Dendritic cell treated with granulocyte-macrophage colony-stimulating factor and Interleukin-4, amounts not matched to agents 40 ng/mL and 50 ng/mL, for 4 days (primary cell): ENCODE data around the gene IDH3B.
"Not testable (repeated sequence)": the region's sequence is repeated elsewhere in the genome, so short reads cannot be mapped to it uniquely, and the experiment has no call there.

ENCODE experiments used
- H3K27ac Mint-ChIP-seq: one replicate; pipeline ENCODE4 v1.8.0; 2022; ENCODE audit warnings: mild to moderate bottlenecking, mixed read lengths
- H3K27me3 Mint-ChIP-seq: one replicate; pipeline ENCODE4 v1.8.0; 2022; ENCODE audit warnings: mild to moderate bottlenecking, mixed read lengths
- H3K36me3 Mint-ChIP-seq: one replicate; pipeline ENCODE4 v1.8.0; 2022; ENCODE audit warnings: low read depth, mixed read lengths
- H3K4me1 Mint-ChIP-seq: one replicate; pipeline ENCODE4 v1.8.0; 2022; ENCODE audit warnings: low read depth, mixed read lengths
- H3K4me3 Mint-ChIP-seq: one replicate; pipeline ENCODE4 v1.8.0; 2022; ENCODE audit warnings: mild to moderate bottlenecking, moderate library complexity, mixed read lengths
- H3K9me3 Mint-ChIP-seq: one replicate; pipeline ENCODE4 v1.8.0; 2022; ENCODE audit warnings: mixed read lengths
- intact Hi-C: fragments of 100-400 bp; cut with micrococcal nuclease; formaldehyde crosslinking; loops from one replicate; pipeline ENCODE4 v1.15.0; 2022

IDH3B gene

DNA sequence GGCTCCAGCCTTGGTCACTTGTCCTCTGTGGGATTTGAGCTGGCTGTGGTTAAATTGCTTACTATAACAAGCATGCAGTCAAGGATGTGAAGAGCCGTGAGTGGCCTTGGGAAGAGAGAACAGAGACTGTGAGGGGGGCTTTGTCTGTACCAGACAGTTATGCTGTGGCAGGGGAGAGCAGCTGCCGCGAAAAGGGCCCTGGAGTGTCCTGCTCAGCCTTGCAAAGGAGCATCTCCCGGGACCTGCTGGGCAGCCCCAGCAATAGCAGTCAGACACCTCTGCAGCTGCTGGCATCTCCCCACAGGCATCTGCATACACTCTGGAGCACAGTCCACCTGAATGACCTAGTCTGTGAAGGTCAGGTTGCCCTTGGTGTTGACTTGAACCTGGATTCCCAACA, 34.9 kb upstream of the IDH3B start:
- no peaks in the 10 kb centered on the region for H3K36me3 Mint-ChIP-seq
- no peaks in the 10 kb centered on the region for H3K9me3 Mint-ChIP-seq
- no peak overlapping the region for H3K4me3 Mint-ChIP-seq
- no peaks in the 10 kb centered on the region for H3K4me1 Mint-ChIP-seq
- H3K27me3 Mint-ChIP-seq = peaks cover 65% of the 10 kb centered on the region
- no peak overlapping the region for H3K27ac Mint-ChIP-seq
- intact Hi-C loops = loop anchor here (10.0 kb wide), 1 partner anchor 166 kb away; no protein-coding TSS in a partner anchor

DNA sequence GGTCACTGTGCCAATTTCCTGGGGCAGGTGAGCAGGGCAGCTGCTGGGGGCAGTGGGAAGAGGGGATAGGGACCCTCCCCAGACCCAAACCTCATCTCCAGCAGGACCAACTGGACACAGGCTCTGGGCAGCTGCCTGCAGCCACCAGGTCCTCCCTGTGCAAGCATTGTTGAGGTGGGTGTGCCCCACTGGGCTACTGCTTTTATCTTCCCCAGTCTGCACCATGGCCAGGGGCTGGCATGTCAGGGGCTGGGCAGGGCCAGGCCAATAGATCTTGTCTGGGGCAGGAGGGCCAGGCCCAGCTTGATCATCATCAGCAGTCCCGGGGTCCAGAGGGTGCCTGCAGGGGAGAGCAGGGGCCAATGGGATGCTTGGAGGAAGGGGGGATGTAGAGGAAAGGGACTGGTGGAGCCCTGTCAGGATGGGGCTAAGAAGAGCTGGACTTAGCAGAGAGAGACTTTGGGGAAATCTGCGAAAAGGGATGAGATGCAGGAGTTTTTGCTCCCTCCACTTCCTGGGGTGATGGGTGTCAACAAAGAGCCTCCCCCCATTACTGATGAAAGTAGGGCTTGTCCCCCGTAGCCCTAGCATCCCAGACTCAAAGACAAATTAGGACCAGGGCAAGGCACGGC, 34.3 kb upstream of the IDH3B start:
- intact Hi-C loops = loop anchor here (10.0 kb wide), 1 partner anchor 166 kb away; no protein-coding TSS in a partner anchor
- Mint-ChIP-seq H3K27me3 (peaks cover 71% of the 10 kb centered on the region), H3K36me3 (no peaks in the 10 kb centered on the region), H3K4me3 (no peak overlapping the region), H3K27ac (no peak overlapping the region), H3K4me1 (no peaks in the 10 kb centered on the region), H3K9me3 (no peaks in the 10 kb centered on the region)

DNA sequence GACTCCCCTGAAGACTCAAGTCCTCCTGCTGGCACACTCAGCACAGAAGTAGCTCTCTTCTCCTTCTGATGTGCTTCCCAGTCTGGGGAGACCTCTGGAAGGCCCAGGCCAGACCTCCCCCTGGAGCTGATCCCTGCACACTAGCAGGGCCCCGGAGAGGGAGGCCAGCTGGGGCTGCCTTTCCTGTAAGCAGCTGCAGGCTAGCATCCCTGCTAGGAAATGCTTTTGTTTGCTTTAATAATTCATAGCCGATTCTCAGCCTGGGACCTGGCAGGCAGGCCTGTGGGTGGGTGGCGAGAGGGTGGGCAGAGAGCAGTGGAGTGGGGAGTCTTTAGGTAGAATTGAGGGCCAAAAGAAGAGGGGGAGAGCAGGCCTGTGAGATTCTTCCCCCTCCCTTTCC, 33.8 kb upstream of the IDH3B start:
- Mint-ChIP-seq H3K36me3 (no peaks in the 10 kb centered on the region), H3K4me3 (no peak overlapping the region), H3K4me1 (no peaks in the 10 kb centered on the region), H3K27ac (no peak overlapping the region), H3K27me3 (peaks cover 71% of the 10 kb centered on the region), H3K9me3 (no peaks in the 10 kb centered on the region)
- intact Hi-C loops = loop anchor here (10.0 kb wide), 1 partner anchor 167 kb away; no protein-coding TSS in a partner anchor

DNA sequence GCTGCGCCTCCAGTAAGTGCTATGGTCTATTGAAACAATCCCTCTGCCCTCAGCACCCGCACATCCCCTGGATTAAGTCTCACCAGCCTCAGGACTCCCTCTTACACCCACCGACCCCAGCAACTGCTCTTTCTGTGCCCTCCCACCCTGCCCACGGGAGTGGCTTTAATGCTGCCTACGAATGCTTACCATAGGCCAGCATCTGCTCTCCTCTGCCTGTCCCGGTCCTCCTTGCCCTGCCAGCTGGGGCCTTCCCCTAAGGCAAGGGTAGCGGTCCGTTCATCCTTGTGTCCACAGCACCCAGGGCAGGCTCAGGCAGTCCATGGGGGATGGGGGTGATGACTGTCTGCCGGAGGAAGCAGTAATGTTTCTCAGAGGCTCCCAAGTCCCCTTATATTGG, 32.6 kb upstream of the IDH3B start:
- no peak overlapping the region for H3K4me3 Mint-ChIP-seq
- intact Hi-C loops = loop anchor here (10.0 kb wide), 1 partner anchor 168 kb away; no protein-coding TSS in a partner anchor
- no peak overlapping the region for H3K27ac Mint-ChIP-seq
- peaks cover 5% of the 10 kb centered on the region for H3K36me3 Mint-ChIP-seq
- H3K27me3 Mint-ChIP-seq = peaks cover 72% of the 10 kb centered on the region
- no peaks in the 10 kb centered on the region for H3K9me3 Mint-ChIP-seq
- peaks cover 7% of the 10 kb centered on the region for H3K4me1 Mint-ChIP-seq

DNA sequence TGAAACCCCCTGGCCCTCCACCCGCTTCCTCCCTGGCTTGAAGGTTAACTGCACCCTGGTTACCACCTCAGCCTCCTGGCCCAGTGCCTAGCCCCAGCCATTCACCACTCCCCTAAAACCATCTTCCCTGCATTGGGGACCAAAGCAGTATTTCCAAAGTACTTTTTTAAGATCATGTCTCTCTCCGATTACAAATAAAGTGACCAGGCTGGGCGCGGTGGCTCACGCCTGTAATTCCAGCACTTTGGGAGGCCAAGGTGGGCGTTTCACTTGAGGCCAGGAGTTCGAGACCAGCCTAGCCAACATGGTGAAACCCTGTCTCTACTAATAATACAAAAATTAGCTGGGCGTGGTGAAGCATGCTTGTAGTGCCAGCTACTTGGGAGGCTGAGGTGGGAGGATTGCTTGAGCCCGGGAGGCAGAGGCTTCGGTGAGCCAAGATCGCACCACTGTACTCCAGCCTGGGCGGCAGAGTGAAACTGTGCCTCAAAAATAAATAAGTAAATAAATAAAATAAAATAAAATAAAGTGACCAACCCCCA, 32.0 kb upstream of the IDH3B start:
- H3K4me3 Mint-ChIP-seq, H3K9me3 Mint-ChIP-seq, H3K36me3 Mint-ChIP-seq, H3K27ac Mint-ChIP-seq: not testable (repeated sequence)
- intact Hi-C loops = loop anchor here (10.0 kb wide), 1 partner anchor 169 kb away; no protein-coding TSS in a partner anchor
- Mint-ChIP-seq H3K4me1 (peaks cover 10% of the 10 kb centered on the region), H3K27me3 (peaks cover 76% of the 10 kb centered on the region)

DNA sequence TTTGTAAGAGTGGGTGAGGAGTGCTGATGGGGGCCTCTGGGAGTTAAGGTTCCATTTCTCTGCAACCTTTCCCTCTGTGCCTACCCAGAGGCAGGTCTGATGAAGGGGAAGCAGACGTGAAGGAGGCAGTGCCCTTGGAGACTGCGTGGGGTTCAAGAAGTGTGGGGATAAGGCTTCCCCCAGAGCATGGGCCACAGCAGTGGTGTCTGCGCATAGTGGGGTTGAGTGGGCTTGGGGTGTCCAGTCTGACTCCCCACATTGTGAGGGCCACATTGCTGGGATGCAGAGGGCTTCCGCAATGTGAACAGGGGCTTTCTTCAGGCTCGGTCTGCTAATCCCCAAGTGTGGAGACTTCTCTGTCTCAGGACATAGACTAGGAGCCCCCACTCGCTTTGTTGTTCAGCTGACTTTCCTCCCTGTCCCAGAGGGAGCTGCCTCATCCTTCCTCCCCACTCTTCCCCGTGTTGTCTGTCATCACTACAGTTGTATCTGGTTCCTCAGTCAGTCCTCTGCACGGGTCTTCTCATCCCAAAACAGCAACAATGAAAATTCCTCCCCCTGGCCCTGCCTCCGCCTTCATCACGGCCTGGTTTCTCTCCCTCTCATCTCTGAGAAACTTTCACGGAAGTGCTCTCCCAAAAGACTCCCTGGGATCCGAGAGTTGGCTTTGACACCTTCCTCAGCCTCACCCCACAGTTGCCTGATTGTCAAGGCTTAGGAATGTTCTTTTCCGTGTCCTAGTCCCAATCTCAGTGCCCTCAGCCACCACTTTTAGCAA, 31.4 kb upstream of the IDH3B start:
- no peaks in the 10 kb centered on the region for H3K9me3 Mint-ChIP-seq
- H3K27me3 Mint-ChIP-seq = peaks cover 76% of the 10 kb centered on the region
- no peak overlapping the region for H3K27ac Mint-ChIP-seq

DNA sequence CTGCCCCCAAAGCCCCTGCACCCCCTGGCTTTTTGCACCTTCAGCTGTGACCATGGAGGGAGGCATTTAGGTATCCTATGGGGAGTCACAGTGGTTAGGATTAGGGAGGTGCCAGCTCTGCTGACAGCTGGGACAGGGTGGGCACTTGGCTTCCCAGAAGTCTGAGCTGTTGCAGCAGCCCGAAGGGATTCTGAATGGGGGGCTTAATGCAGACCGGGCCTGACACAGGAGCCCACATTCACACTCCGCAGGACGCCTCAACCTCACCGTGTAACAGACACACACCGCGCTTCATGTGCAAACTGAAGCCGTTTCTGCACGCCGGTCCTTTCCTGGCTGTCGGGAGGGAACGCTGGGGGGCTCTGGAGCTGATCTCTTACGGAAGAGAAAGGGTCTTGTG, 30.5 kb upstream of the IDH3B start:
- H3K27me3 Mint-ChIP-seq = peaks cover 80% of the 10 kb centered on the region
- peaks cover 10% of the 10 kb centered on the region for H3K4me1 Mint-ChIP-seq
- intact Hi-C loops = loop anchor here (10.0 kb wide), 1 partner anchor 170 kb away; no protein-coding TSS in a partner anchor
- H3K27ac Mint-ChIP-seq = no peak overlapping the region
- no peak overlapping the region for H3K4me3 Mint-ChIP-seq
- H3K36me3 Mint-ChIP-seq = peaks cover 5% of the 10 kb centered on the region
- no peaks in the 10 kb centered on the region for H3K9me3 Mint-ChIP-seq

More for the DNA sequence above, 31.4 kb upstream of the IDH3B start:
- peaks cover 10% of the 10 kb centered on the region for H3K4me1 Mint-ChIP-seq
- intact Hi-C loops = loop anchor here (10.0 kb wide), 1 partner anchor 169 kb away; no protein-coding TSS in a partner anchor
- no peak overlapping the region for H3K4me3 Mint-ChIP-seq
- H3K36me3 Mint-ChIP-seq = peaks cover 5% of the 10 kb centered on the region

DNA sequence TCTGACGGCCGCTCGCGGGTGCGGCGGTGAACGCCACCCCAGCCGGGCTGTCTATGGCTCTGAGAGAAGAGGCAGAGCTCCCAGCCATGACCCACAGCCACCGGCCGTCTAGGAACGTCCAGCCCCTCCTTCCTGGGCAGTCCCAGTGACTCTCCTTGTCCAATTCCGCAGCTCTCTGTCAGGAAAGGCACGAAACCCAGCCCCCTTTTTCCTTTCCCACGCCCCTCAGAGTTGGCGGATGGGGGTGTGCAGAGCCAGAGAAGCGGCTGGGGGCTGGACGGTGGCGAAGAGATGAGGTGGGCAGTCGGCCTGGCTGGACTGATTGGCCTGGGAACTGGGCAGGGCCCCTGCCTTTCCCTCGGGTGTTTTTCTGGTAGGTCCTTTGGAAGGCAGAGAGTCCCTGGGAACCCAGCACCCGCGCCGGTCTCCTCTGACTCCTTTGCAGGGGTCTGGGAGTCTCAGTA, 30.0 kb upstream of the IDH3B start:
- Mint-ChIP-seq H3K4me3 (no peak overlapping the region), H3K4me1 (peaks cover 10% of the 10 kb centered on the region), H3K27me3 (peaks cover 84% of the 10 kb centered on the region), H3K9me3 (no peaks in the 10 kb centered on the region), H3K36me3 (peaks cover 5% of the 10 kb centered on the region), H3K27ac (no peak overlapping the region)
- intact Hi-C loops = loop anchor here (10.0 kb wide), 1 partner anchor 171 kb away; no protein-coding TSS in a partner anchor

DNA sequence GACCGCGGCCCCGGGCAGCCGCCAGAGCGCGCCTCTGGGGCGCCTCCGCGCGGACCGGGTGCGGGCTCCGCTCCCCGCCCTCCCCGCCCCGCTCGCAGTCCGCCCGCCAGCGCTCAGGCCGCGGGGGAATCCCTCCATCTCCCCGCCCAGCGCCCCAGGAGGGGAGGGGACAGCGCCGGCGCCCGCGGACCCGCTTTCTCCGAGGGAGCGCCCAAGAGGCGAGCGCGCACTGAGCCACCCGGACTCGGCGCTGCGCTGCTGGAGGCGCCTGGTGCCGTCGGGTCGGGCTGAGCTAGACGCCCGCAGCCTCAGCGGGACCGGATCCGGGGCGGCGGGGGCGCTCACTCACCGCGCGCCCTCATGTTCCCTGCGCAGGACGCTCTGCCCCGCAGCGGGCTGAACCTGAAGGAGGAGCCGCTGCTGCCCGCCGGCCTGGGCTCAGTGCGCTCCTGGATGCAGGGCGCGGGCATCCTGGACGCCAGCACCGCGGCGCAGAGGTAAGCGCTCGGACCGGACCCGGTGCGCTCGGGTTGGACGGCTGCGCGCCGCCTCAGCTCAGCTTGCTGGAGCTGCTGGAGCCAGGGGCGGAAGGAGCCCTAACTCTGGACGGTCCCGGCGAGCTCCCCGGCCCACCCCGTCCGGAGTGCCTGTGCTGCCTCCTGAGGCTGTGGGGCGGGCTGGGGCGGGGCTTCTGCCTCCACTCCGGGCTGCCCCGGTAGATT, 29.4 kb upstream of the IDH3B start:
- H3K4me3 Mint-ChIP-seq = no peak overlapping the region
- intact Hi-C loops = loop anchor here (10.0 kb wide), 1 partner anchor 171 kb away; no protein-coding TSS in a partner anchor

DNA sequence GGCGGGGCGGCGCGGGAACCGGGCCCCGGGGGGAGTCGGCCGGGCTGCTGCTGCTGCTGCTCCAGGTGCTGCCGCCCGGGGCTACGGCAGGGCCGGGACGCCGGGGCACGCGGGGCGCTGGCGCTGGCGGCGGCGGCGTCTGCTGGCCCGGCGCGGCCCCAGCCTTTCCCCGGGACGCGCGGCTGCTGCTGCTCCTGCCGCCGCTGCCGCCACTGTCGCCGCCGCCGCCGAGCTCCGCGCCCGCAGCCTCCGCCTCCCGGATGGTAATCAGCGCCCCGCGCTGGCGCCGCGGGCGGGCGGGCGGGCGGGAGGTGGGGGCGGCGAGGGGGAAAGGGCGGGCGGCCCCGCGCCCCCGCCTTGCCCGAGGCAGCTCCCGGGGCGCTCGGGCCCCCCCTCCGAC, 28.9 kb upstream of the IDH3B start:
- Mint-ChIP-seq H3K27ac (no peak overlapping the region), H3K4me3 (no peak overlapping the region), H3K36me3 (peaks cover 5% of the 10 kb centered on the region), H3K4me1 (peaks cover 16% of the 10 kb centered on the region), H3K27me3 (peaks cover 85% of the 10 kb centered on the region), H3K9me3 (no peaks in the 10 kb centered on the region)
- intact Hi-C loops = loop anchor here (10.0 kb wide), 1 partner anchor 172 kb away; no protein-coding TSS in a partner anchor

More for the DNA sequence above, 29.4 kb upstream of the IDH3B start:
- Mint-ChIP-seq H3K9me3 (no peaks in the 10 kb centered on the region), H3K27me3 (peaks cover 84% of the 10 kb centered on the region), H3K4me1 (peaks cover 10% of the 10 kb centered on the region), H3K27ac (no peak overlapping the region), H3K36me3 (peaks cover 5% of the 10 kb centered on the region)

DNA sequence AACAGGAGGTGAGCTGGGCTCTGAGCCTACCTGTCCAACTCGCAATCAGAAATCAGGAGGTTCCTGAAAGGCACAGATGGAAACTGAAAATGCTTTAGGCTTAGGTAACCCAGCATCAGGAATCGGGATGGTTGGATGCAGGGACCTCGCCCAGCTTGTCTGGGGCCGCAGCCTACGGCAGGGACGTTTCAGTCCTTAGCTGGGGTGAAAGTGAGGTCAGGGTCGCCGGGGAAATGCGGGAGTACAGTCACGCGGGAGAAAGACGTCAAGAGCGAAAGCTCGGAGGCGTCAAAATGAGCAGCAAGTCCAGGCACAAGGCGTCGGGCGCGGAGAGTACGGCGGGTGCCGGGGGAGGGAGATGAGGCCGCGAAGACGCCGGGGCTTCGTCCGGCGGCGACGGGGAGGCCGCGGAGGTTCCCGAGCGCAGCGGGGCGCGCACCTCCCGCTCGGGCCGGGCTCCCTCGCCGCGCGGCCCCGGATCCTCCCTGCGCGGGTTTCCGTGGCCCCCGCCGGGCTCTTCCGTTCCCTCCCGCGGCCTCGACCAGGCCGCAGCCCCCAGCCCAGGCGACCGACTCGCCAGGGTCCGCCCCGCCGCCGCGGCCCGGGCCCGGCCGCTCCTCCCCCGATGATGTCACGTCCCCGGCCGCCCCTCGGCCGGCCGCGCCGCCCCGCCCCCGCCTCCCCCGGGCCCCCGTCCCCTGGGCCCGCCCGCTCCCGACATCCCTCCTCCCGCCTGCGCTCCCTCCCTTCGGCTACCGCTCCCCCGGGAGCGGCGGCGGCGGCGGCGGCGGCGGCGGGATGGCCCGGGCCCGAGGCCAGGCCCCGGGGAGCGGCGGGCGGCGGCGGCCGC, 28.2 kb upstream of the IDH3B start, which contains the start of gene EBF4:
Gene EBF4, plus strand, starts transcription at position 745 of the 850 bp plus-strand sequence. CDS start 866 bp downstream, outside the sequence.
- H3K27me3 Mint-ChIP-seq = peaks cover 85% of the 10 kb centered on the region
- peak within 1 kb of the TSS; percentile 77 for H3K4me3 Mint-ChIP-seq
- no peaks in the 10 kb centered on the region for H3K9me3 Mint-ChIP-seq
- peaks cover 5% of the 10 kb centered on the region for H3K36me3 Mint-ChIP-seq
- H3K27ac Mint-ChIP-seq = peak within 1 kb of the TSS; percentile 41
- H3K4me1 Mint-ChIP-seq = peaks cover 21% of the 10 kb centered on the region
- intact Hi-C loops = loop anchor here (10.0 kb wide), 1 partner anchor 173 kb away; no protein-coding TSS in a partner anchor

DNA sequence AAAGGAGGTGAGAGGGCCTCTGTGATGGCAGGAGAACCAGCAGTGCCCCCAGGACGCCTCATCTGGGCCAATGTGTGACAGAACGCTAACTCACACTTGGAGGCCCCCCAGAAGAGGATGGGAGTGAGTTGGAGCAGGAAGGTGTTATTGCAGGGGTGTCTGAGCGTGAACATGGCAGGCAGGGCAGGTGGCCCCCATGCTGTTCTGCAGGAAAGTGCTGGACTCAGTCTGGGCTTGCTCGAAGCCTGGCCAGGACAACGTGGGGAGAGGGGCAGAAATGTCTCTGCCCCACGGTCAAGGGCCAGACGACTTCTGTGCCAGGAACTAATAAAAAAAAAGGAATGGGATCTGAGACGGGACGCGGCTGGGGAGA, 27.6 kb upstream of the IDH3B start:
- H3K27me3 Mint-ChIP-seq = peaks cover 83% of the 10 kb centered on the region
- H3K36me3 Mint-ChIP-seq = peaks cover 5% of the 10 kb centered on the region
- H3K27ac Mint-ChIP-seq = peak overlapping the region; percentile 41
- H3K9me3 Mint-ChIP-seq = no peaks in the 10 kb centered on the region
- intact Hi-C loops = loop anchor here (10.0 kb wide), 1 partner anchor 173 kb away; no protein-coding TSS in a partner anchor
- peaks cover 21% of the 10 kb centered on the region for H3K4me1 Mint-ChIP-seq
- H3K4me3 Mint-ChIP-seq = peak overlapping the region; percentile 77
